DND-41 (cell line): ENCODE results near the gene PRKCB.
A peak's percentile ranks its signal among the peaks of the same experiment; 100 is the strongest.

Experiments used
- ATAC-seq: fragments of 200-7000 bp; cut with Tn5 transposase; 3 replicates; pipeline ENCODE4 v1.9.1; 2021; ENCODE audit warnings: low read depth; ENCODE audit not compliant: insufficient read depth
- DNase-seq: peaks from one replicate; pipeline ENCODE4 v3.0.0-alpha.2; 2020
- H2AFZ ChIP-seq: 2 replicates; pipeline ENCODE4 v1.6.0; 2012; ENCODE audit warnings: low read depth, low read length
- H3K27ac ChIP-seq: 2 replicates; pipeline ENCODE4 v1.5.1; 2012; ENCODE audit warnings: low read length, inconsistent platforms
- H3K27me3 ChIP-seq: fragments of 200-600 bp; sonication (generic); 2 replicates; pipeline ENCODE4 v1.6.0; 2012; ENCODE audit warnings: low read length, mild to moderate bottlenecking, inconsistent platforms; ENCODE audit not compliant: insufficient read depth, poor library complexity
- H3K36me3 ChIP-seq: 2 replicates; pipeline ENCODE4 v1.5.1; 2012; ENCODE audit warnings: low read length, inconsistent platforms; ENCODE audit not compliant: insufficient read depth
- H3K4me1 ChIP-seq: 2 replicates; pipeline ENCODE4 v1.5.1; 2012; ENCODE audit warnings: mild to moderate bottlenecking, low read length; ENCODE audit not compliant: insufficient read depth
- H3K4me2 ChIP-seq: 2 replicates; pipeline ENCODE4 v1.6.0; 2012; ENCODE audit warnings: mild to moderate bottlenecking, moderate library complexity, low read length, inconsistent platforms; ENCODE audit not compliant: insufficient read depth
- H3K4me3 ChIP-seq, 2 experiments: fragments of 200-600 bp in 1 of 2; shearing (Covaris generic) in 1 of 2; 2 replicates each; pipeline ENCODE4 v1.5.1; 2012 to 2016; ENCODE audit warnings: inconsistent platforms in 2 of 2, low read length in 2 of 2, mild to moderate bottlenecking in 2 of 2, low read depth in 1 of 2, moderate library complexity in 1 of 2
- H3K79me2 ChIP-seq: 2 replicates; pipeline ENCODE4 v1.6.0; 2012; ENCODE audit warnings: low read length, inconsistent platforms; ENCODE audit not compliant: insufficient read depth
- H3K9ac ChIP-seq: 2 replicates; pipeline ENCODE4 v1.6.0; 2012; ENCODE audit warnings: low read depth, mild to moderate bottlenecking, inconsistent platforms, low read length, moderate library complexity
- H3K9me3 ChIP-seq: 2 replicates; pipeline ENCODE4 v1.5.1; 2012; ENCODE audit warnings: low read length, moderate library complexity, mild to moderate bottlenecking, inconsistent platforms; ENCODE audit not compliant: insufficient read depth, severe bottlenecking
- H4K20me1 ChIP-seq: 2 replicates; pipeline ENCODE4 v1.6.0; 2012; ENCODE audit warnings: low read length; ENCODE audit not compliant: insufficient read depth
- CTCF ChIP-seq: IDR thresholded peaks from 2 replicates; pipeline ENCODE4 v1.5.1; 2012; ENCODE audit warnings: borderline replicate concordance, low read length, moderate library complexity, mild to moderate bottlenecking; ENCODE audit not compliant: poor library complexity, severe bottlenecking; ENCODE audit errors: extremely low read depth
- EZH2 ChIP-seq: IDR thresholded peaks from 3 replicates; pipeline ENCODE4 v1.6.1; 2012; ENCODE audit warnings: borderline replicate concordance, low read depth, mild to moderate bottlenecking, moderate library complexity, low read length, inconsistent platforms; ENCODE audit not compliant: severe bottlenecking

PRKCB gene

GRCh38 chr16:23859713-23860269, 24.0 kb downstream of the PRKCB start:
- peaks cover 90% of the 10 kb centered on the region for H3K79me2 ChIP-seq
- H3K4me2 ChIP-seq: no peak overlapping the region
- DNase-seq: no peak
- H4K20me1 ChIP-seq: peaks cover 5% of the 10 kb centered on the region; the same call in 1 of the 2 replicates
- no peak overlapping the region for H2AFZ ChIP-seq
- no peaks in the 10 kb centered on the region for H3K27me3 ChIP-seq
- no peaks in the 10 kb centered on the region for H3K36me3 ChIP-seq
- no peak overlapping the region for H3K4me3 ChIP-seq
- no peak for TF ChIP-seq EZH2
- no peak for TF ChIP-seq CTCF
- no peak overlapping the region for H3K9ac ChIP-seq
- no peak for ATAC-seq
- no peak overlapping the region for H3K27ac ChIP-seq
- peaks cover 44% of the 10 kb centered on the region for H3K4me1 ChIP-seq
- H3K9me3 ChIP-seq: no peaks in the 10 kb centered on the region

- H3K4me1 ChIP-seq: peaks cover 53% of the 10 kb centered on the region
- DNase-seq (no peak), ATAC-seq (no peak)
- 0 out of 2 replicates have a peak, but pooled peaks cover 3% of the 10 kb centered on the region for H4K20me1 ChIP-seq
- no peak overlapping the region for H3K4me3 ChIP-seq
- no peaks in the 10 kb centered on the region for H3K27me3 ChIP-seq
- H2AFZ ChIP-seq: no peak overlapping the region
- no peak for TF ChIP-seq CTCF
- TF ChIP-seq EZH2: no peak
- H3K4me2 ChIP-seq: no peak overlapping the region
- no peak overlapping the region for H3K9ac ChIP-seq
- no peaks in the 10 kb centered on the region for H3K36me3 ChIP-seq
- H3K9me3 ChIP-seq: no peaks in the 10 kb centered on the region
- peak overlapping the region; percentile 61 for H3K27ac ChIP-seq
- H3K79me2 ChIP-seq: peaks cover 86% of the 10 kb centered on the region
Measured at GRCh38 chr16:23861874-23862273, 26.1 kb downstream of the PRKCB start.

- Histone ChIP-seq H3K9ac (peak overlapping the region; percentile 3; the same call in 1 of the 2 replicates), H3K4me3 (peak overlapping the region in 1 of 2 experiments; percentile 5; a peak in 1 of 4 replicates), H3K27me3 (no peaks in the 10 kb centered on the region), H4K20me1 (no peaks in the 10 kb centered on the region), H3K79me2 (peaks cover 86% of the 10 kb centered on the region), H3K9me3 (no peaks in the 10 kb centered on the region), H2AFZ (no peak overlapping the region), H3K36me3 (no peaks in the 10 kb centered on the region), H3K4me1 (peaks cover 55% of the 10 kb centered on the region), H3K4me2 (peak overlapping the region; percentile 69), H3K27ac (peak overlapping the region; percentile 61)
- DNase-seq: no peak
- TF ChIP-seq CTCF: no peak
- TF ChIP-seq EZH2: no peak
- ATAC-seq: no peak
Measured at GRCh38 chr16:23862556-23862955, 26.8 kb downstream of the PRKCB start.
